ENCODE data around the gene LASP1NB.

GRCh38 chr17:38908676-38909181, 16.7 kb upstream of the LASP1NB start:
- TF ChIP-seq CTCF (IDR thresholded peaks at IDR 0.05) (no peak), POLR2A (IDR thresholded peaks at IDR 0.05) (no peak)
